NCI-H1694 (cell line): ENCODE data around the gene CPSF7.
"Not testable (repeated sequence)": the region's sequence is repeated elsewhere in the genome, so short reads cannot be mapped to it uniquely, and the experiment has no call there.

Experiments used
- DNase-seq: peaks from one replicate; lab custom pipeline; 2025; lab: John Stamatoyannopoulos, UW

Gene CPSF7

DNA sequence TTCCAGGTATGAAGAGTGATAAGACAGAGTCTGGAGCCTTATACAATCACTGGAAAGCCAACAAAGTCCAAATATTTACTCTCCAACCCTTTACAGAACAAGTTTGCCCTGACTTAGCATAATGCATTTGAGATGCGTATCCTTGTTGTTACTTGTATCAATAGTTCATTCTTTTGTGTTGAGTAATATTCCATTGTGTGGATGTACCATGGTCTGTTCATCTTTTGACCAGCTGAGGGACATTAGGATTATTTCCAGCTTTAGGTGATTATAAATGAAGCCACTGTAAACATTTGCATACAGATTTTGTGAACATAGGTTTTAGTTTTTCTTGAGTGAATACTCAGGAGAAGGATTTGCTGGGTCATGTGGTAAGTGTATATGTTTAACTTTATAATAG lies 9.8 kb upstream of the CPSF7 start:
- no peak for DNase-seq

DNA sequence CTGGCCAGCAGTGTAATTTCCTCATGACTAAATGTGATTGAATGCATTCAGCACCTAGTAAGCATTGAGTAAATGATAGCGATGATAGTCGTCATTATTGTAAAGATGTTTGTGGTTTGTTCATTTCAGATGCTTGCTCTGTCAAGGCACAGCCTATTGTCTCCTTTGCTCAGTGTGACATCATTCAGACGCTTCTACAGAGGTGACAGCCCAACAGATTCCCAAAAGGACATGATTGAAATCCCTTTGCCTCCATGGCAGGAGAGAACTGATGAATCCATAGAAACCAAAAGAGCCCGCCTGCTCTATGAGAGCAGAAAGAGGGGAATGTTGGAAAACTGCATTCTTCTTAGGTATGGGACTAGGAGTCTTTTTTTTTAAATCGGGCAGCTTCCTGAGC lies 7.7 kb upstream of the CPSF7 start:
- DNase-seq = no peak

DNA sequence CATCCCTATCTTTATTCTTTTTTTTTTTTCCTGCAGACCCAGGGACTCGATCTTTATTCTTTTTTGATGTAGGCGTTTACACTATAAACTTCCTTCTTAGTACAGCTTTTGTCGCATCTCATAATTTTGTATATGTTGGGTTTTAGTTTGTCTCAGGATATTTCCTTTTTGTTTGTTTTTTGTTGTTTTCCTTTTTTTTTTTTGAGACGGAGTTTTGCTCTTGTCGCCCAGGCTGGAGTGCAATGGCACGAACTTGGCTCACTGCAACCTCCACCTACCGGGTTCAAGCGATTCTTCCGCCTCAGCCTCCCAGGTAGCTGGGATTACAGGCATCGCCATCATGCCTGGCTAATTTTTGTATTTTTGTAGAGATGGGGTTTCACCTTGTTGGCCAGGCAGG lies 1.1 kb upstream of the CPSF7 start:
- not testable (repeated sequence) for DNase-seq

DNA sequence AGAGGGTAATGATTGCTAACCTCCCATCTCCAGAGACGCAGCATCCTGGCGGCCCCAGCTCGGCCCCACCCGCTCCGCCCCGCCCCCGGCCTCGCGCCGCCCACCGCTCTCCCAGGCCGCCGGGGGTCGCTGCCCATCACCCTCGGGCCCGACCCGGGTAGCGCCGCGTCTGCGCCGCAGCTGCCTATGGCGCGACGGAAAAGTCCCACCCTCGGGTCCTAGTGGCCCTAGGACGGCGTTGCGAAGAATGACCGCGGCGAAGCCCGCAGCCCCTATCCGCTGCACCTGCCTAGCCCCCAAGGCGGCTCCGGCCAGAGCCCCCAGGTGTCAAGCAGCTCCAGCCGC lies 457 bp downstream of the CPSF7 start:
- DNase-seq = no peak

DNA sequence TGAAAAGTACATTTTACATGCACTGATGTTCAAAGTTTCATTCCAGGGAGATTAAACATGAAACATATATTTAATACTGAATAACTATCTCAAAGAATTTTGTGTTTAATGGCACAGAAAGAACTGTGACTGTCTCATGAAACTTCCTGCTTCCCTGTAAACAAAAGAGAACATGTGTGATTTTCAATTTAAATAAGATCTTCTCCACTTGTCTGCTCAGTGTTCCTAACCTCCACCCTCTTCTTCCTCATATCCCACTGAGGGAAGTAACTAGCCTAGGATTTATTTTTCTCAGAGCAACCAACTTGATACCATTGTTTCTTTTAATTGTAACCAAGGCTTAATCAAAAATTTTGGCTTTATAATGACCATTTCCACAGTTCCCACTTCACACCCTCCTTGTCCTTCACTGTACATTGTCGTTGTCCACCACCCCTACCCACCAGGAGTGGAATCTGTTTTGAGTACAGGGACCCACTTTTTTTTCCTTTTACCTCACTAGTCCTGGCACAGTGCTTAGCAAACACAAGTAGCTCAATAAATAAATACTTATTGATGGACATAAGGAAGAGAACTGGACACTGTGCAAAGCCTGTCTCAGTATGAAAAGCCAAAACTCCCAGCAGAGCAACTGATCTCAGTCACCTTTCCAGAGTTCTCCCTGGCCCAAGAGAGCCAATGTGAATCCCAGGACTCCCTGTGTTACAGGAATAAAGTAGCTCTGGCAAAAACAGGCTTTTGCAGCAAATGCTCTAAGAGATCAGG lies 4.2 kb downstream of the CPSF7 start:
- DNase-seq = no peak

DNA sequence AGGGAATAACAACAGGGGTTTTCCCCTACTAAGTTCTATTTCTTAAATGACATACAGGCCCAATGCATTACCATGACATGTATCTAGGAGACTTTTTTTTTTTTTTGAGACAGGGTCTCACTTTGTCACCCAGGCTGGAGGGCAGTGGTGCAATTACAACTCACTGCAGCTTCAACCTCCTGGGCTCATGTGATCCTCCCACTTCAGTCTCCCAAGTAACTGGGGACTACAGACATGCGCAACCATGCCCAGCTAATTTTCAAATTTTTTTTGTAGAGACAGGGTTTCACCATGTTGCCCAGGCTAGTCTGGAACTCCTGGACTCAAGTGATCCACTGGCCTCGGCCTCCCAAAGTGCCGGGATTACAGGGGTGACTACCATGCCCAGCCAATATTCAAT lies 7.5 kb downstream of the CPSF7 start:
- no peak for DNase-seq

DNA sequence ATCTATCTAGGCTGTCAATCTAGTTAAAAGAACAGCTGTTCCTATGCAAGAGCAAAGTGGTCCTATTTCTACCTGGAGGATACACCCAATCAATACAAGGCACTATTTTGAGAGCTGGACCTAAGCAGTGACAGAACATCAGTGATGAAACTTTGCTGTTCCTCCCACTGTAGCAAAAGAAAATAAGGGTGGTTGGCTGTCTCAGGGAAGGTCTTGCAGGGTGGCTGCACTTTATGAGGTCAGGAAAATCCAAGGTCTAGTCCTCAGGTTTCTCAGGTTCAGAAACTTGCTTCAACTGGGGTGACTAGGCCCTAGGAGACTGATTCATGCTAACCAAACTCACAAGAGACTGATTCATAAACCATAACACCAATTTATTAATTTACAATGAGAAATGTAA lies 11.6 kb downstream of the CPSF7 start:
- no peak for DNase-seq

DNA sequence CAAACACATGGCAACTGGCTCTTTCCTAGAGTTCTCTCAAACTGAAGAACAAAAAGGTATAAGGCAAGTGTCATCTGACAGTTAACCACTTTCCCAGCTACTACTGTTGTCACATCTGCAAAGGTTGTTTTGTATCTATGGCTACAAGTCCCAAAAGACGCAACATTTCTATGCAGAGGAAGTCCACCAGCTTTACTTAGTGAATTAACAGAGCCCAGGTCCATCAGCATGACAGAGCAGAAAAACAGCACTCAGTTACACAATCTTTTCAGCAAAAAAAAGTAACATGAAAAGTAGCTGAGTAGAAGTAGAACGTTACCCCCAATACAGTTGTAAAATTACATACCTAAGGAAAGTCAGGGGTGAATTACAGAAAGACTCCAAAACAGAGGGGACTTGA lies 12.1 kb downstream of the CPSF7 start:
- DNase-seq = no peak

DNA sequence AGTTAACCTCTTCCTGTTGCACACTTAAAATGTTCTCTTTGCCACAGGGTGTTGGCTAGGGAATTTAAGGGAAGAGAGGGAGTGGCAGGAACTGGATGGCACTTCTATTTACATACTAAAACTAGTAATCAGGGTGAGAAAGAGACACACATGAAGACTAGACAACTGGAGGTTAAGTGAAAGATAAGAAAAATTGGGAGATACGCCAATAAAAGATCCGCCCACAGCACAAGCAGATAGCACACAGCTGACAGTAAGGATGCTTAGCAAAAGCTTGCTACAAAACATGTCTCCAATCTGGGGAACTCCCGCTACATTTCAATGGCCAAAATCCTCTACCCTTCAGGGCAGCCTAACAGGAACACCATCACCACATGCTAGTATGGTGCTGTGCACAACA lies 12.8 kb downstream of the CPSF7 start:
- no peak for DNase-seq

DNA sequence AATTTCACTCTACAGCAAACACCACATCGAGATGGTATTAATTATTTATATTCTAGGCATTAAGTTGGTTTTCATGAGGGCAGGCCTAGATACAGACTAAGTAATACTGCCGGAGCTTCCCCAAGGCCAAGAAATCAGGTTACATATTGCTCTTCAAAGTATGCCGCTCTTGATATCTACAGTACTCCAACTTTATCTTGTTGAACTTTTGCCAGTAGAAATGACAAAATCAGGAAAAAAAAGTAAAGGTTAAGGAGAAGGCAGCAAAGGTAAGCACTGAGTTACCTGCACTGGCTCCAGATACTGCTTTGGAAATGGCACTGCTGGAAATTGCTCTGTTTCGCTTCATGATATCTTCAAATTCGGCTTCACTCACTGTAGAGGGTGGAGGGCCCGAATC lies 14.4 kb downstream of the CPSF7 start:
- DNase-seq = no peak

DNA sequence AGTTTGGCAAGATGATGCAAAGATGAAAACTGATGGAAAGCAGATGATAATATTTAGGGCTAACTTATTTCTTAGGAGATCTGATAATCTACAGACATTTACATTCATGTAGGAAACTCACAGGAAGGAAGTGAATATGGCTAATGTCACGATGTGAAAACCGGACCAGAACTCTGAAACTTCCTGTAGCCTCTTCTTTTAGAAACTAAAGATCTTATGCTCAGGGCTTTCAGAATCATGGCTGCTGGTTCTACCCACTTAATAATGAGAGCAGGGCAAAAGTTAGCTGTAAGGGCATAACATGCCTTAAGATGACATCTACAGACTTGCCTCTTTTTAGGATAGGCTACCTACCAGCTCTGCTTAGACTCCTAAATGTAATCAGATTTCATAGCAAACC lies 15.2 kb downstream of the CPSF7 start:
- DNase-seq = no peak

DNA sequence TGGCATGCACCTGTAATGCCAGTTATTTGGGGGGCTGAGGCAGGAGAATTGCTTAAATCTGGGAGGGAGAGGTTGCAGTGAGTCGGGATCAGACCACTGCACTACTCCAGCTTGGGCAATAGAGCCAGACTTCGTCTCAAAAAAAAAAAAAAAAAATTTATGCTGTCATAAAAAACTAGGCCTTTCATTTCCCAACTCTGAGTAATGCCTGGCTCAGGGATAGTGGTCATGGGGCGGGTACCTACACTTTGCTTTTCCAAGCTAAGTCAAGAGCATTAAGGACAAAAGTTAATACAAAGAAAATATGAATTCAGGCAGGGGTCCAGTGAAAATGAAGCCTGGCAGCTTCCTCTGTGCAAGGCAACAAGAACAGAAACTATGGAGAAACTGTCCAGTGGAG lies 16.3 kb downstream of the CPSF7 start:
- DNase-seq = no peak

DNA sequence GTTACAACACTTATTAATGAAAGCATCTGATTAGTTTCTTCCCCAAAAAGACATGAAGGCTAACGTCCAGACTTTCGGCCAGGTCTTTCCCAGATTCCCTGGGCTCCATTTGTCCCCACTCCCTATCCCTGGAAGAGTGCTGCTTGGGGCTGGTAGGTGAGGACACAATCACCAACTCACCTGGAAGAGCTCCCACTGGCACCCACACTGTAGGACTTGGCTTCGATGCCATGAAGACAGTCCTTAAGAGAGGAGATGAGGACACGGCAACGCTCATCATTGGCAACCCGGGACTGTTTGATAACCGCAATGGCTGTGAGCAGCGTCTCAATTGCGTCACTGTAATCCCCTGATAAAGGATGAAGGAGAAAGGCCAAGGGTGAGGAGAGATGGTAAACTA lies 18.2 kb downstream of the CPSF7 start:
- DNase-seq = no peak

DNA sequence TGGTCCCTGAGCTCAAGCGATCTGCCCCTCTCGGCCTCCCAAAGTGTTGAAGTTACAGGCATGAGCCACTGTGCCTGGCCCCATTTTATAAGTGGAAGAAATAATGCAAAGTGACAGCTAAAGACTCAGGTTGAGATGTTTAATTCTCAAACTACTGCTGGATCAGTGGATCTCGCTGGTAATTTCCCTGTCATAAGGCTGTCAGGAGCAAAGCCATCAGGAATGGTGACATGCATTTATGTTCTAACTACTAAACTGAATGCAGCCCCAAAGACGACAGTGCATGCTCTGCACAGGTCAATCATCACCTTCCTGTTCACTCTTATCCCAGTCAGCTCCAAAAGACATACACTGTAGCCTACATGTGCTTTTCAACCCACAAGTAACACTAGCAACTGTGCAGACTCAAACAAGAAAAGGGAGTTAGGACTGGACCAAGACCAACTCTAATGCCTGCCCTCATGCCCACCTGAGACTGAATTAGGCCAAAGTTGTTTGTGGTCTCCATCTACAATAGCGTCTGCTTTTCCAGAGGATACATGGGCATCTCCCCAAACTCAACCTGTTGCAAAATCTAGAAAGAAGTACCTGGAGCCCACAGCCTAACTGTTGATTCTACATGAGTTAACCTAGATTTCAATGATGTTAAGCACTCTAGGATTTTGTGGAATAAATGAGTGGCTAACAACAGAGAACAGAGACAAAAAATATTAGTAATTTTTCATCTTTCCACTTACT lies 22.6 kb downstream of the CPSF7 start:
- no peak for DNase-seq

DNA sequence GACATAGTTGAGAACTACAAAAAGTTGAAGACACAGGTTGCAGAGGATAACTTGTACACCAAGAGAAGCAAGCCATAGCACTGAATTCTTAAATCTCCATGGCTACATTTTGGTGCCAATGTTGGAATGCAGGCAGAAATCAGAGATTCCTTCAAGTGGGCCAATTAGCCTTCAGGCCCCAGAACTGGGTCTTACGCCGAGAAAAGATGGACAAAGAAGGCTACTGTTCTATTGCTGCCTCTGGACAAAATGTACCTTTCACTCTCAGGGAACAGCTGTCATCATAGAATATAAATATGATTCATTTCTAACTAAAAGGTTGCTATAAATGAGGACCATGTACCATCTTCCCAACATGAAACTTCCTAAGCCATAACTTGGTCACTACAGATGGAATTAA lies 23.7 kb downstream of the CPSF7 start:
- DNase-seq = no peak

DNA sequence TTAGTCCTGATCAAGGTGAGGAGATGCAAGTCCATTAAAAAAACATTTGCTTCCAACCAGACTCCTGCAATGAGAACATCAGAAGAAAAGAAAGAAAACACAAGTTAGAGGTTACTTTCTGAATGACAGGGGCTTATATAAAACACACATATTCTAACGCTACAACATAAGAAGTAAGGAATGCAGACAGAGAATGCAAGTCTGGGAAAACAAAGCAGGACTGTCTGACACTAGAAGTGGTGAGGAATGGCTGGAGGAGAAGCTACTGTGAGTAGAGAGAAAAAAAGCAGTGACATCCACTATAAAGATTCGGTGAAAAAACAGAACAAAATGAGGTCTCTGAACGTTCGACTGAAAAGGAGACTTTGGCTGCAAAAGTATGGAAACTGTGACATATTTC lies 25.1 kb downstream of the CPSF7 start:
- no peak for DNase-seq

DNA sequence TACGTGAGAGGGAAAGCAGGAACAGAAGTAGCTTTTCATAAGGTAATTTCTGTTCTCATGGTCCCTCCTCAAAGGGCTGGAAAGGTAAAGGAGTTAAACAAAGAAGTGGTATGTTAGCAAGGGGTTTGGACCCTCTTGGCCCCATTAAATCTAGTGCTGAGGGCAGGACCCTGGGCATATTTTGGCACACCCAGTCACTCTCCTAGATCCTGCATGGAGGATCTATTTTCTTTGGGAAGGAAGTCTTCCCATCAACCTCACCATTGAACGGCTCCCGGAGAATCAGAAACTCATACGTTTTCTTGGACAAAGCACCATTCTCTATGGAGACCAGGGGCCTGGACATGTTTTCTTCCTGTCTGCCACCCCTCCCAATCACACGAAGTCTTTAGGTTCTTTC lies 25.7 kb downstream of the CPSF7 start:
- no peak for DNase-seq

DNA sequence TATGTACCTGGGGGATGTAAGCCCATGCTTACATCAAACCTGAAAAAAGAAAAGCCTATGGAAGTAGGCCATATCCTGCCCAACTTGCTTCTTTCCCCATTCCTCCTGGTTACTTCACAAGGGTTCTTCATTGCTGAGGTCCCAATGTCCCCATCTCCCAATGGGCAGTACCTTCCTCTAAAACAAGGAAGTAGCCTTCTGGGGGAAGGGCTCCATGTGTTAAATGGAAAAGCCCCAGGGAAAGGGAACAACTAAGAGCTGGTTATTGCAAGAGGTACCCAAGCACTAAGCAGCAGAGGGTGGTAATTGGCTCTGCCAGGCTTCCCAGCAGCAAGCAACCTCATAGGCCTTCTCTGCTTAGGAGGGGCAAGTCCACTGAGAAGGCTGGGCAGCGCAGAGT lies 26.1 kb downstream of the CPSF7 start:
- DNase-seq = no peak

DNA sequence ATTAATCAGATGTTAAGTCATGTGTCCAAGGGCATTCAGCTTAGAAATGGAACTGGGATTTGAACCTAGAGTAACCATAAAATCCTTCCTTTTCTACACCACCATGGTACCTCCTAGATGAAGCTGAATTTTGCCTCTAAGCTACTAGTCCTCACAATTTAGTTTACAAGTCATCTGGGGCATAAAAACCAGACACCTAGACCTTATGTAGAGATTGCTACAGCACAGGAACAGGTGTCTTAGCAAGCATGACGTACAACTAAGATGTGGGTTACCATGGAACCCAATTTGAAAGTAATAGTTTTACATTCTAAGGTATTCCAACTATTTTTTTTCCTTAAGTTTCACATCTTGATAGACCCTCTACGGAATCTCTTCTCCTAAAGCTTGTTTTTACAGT lies 28.2 kb downstream of the CPSF7 start:
- no peak for DNase-seq

DNA sequence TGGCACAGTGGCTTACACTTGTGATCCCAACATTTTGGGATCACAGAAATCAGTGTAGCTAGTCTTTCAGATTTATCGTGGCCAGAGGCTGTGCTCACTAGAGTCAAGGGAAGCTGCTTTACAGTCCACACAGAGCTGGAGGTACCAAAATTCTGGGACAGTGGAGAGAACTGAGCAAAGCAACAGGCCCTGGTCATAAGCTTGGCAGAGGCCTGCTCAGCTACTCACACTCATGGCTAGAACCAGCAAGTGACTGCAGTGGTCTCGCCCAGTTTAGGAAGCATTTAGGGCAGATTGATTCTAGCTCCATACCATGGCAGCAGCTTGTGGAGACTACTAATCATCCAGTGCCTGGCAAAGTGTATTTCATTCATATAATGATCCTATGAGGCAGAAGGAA lies 28.6 kb downstream of the CPSF7 start:
- no peak for DNase-seq

DNA sequence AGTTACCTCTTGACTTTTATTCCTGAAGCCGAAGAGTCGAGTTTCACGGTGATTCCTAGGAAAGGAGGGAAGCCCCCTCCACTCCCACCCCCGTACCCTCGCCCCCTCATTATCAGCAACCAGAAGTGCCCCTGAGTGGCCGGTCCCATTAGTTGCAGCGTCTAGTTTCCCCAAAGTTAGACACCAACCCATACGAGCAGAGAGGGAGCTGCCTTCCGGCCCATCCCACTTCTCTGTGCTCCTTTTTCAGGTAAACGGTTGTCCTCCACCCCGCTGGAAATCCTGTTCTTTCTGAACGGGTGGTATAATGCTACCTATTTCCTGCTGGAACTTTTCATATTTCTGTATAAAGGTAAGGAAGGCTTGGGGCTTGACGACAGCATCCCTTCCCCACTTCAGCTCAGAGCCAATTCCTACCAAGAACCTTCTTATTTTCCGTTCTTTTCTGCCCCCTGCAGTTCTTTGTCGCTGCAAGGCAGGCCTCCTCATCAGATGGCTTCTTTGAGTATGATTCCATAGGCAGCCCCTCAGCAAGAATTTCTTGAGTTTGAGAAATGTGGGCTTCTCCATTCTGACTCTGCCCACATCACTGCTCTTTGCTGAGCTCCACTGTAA lies 36.7 kb downstream of the CPSF7 start:
- no peak for DNase-seq

DNA sequence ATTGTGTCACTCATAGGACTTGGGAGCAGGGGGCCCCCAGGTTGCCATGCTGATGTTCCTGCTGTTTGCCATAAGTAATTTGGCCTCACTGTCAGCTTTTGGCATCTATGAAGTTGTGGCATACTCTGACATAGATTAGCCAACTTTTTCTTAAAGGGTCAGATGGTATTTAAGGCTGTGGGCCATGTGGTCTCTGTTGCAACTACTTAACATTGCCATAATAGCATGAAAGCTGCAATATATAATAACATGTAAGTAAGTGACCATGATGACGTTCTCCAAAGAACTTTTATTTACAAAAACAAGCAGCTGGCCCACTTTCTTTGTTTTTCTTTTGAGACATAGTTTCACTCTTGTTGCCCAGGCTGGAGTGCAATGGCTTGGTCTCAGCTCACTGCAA lies 39.6 kb downstream of the CPSF7 start:
- no peak for DNase-seq
